Motor neuron (in vitro differentiated cells): ENCODE results near the gene GRIK2. TPM values are rescaled to one million over a fixed set of nuclear protein-coding genes. Genes with fewer than 3 reads are reported as not detected.

ENCODE experiments used
- ATAC-seq, 8 experiments: fragments of 200-7000 bp; cut with Tn5 transposase; replicated peaks in 6 of 8; 2 replicates each; pipeline ENCODE4 v1.8.0; 2021; ENCODE audit warnings: mild to moderate bottlenecking in 8 of 8, moderate library complexity in 8 of 8
- H3K27ac ChIP-seq, 2 donors: fragments of 250-450 bp; sonication (Bioruptor Pico); 2 replicates each; pipeline ENCODE4 v1.9.0; 2021; ENCODE audit warnings: antibody characterized with exemption in 2 of 2, mild to moderate bottlenecking in 2 of 2, moderate library complexity in 1 of 2
- H3K4me1 ChIP-seq, 2 donors: fragments of 250-450 bp; sonication (Bioruptor Pico); replicated peaks in 1 of 2; 2 replicates each; pipeline ENCODE4 v1.6.1; 2021; ENCODE audit warnings: antibody characterized with exemption in 2 of 2, mild to moderate bottlenecking in 2 of 2, moderate library complexity in 1 of 2
- H3K4me3 ChIP-seq, 5 donors: fragments of 250-450 bp; sonication (Bioruptor Pico); 2 replicates each; pipeline ENCODE4 v1.9.0; 2021; ENCODE audit warnings: antibody characterized with exemption in 5 of 5, mild to moderate bottlenecking in 5 of 5, moderate library complexity in 4 of 5
- WGBS, 10 experiments: fragments of 450-650 bp; shearing (Covaris generic); methylation state at CpG; one replicate each; pipeline ENCODE4 v1.0.0; 2022; 5-methylcytosine and 5-hydroxymethylcytosine counted together
- in situ Hi-C, 9 experiments: fragments of 400-800 bp; cut with MboI; loops; one replicate each; pipeline ENCODE4 v1.15.0; 2021; ENCODE audit warnings: low sequenced_read_pairs in 9 of 9, low pct_unique_long_range_greater_than_20kb in 2 of 9; ENCODE audit not compliant: unreplicated experiment in 9 of 9
- total RNA-seq, 8 experiments: library from RNA; unstranded; fragments of 300-600 nt; gene quantifications; 2 replicates each; pipeline versions ENCODE4 v1.2.3 to v1.2.4, GENCODE V29; 2022

Gene GRIK2
- total RNA-seq, 8 experiments from 2014 or later: 1.9 to 27.1 (median 10.6) TPM

DNA sequence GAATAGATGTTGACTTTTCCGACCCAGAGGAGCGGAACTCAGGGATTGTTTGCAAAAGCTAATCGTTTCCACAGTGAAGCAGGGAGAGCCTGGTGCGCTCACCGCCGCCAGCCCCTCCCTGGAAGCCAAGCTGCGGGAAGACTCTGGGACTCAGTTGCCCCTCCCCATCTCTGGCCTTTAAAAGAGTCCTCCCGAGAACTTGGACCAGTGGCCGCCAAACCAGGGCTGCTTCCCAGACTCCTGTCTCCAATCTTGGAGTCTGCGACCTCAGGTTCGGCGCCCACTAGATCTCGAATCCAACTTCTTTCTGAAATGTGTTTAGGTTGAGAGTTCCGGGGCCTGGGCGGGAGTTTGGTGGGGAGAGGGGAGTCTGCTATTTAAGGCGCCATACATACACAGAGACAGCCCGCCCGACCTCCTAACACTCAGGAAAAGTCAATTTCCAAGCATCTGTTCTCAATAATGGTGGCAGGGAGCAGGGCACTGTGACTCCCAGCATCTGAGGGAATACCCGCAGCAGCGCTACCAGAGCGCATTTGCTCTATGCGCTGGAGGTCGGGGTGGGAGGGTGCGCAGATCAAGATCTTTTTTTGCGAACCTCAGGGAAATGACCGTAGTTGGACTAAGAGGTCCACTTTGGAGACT is 800 bp upstream of the GRIK2 start:
- 0 to 25% (median 4%) methylated on average over 3 to 13 of the region's 26 CpGs; no CpG with 5 or more reads in 2 of the 10 experiments for WGBS, 10 experiments
- in situ Hi-C loops: no loop called here
- Histone ChIP-seq H3K4me1 (peaks cover 0 to 2% of the 10 kb centered on the region in 2 donors), H3K4me3 (peak overlapping the region; percentile 44 to 68 (median 59)), H3K27ac (no peak overlapping the region)
- peak in 6 of 8 experiments; percentile 3 to 39 (median 36) for ATAC-seq

DNA sequence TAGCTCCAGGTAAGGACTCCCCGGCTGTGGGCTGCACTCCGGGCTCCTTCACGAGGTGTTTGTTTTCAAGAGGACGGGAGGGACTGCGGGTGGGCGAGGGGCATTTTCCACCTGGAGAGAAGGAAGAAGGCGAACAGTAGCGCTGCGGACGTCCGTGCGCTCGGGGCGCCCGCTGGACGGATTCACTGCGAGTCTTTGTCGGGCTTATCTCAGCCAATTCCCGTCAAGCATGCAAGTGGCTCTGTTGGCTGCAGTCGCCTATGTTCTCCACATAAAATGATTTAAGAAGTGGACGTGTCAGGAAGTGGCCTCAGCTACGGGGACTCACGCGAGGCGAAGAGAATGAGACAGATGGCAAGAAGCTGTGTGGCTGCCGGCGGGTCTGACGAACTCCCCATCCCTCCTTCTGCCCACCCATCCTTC is 332 bp downstream of the GRIK2 start:
- Histone ChIP-seq H3K4me1 (peaks cover 0 to 2% of the 10 kb centered on the region in 2 donors), H3K27ac (peak overlapping the region; percentile 34 to 43), H3K4me3 (peak overlapping the region; percentile 44 to 68 (median 59))
- peak; percentile 30 to 69 (median 56) for ATAC-seq
- 0 to 2% (median 0%) methylated on average over 1 to 7 of the region's 28 CpGs; no CpG with 5 or more reads in 5 of the 10 experiments for WGBS, 10 experiments
- in situ Hi-C loops: no loop called here

GRCh38 chr6:101394936-101395335 is 1.4 kb downstream of the GRIK2 start:
- peak overlapping the region in 4 of 5 donors; percentile 11 to 68 (median 52) for H3K4me3 ChIP-seq
- in situ Hi-C loops: no loop called here
- no peak for ATAC-seq
- no peak overlapping the region for H3K27ac ChIP-seq
- peaks cover 2% of the 10 kb centered on the region in 2 donors for H3K4me1 ChIP-seq

DNA sequence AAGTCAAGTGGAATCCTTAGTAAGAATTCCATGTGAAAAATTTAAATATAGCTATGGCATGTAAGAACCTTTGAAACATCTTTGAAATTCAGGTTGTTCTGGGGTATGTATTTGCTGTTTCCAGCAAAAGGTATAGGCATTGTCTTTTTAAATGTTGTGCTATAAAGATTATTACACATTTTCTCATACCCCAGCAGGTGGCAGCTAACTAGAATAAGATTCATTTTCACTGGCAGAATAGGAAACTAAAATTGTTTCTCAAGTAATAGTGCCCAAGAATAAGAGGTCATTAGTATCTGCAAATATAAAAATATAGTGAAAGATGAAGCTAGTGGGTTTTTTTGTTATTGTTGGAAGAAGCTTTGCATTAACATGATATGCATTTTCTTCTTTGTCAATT is 1.8 kb downstream of the GRIK2 start:
- Histone ChIP-seq H3K27ac (no peak overlapping the region), H3K4me1 (peaks cover 2 to 5% of the 10 kb centered on the region in 2 donors), H3K4me3 (peak overlapping the region in 4 of 5 donors; percentile 11 to 68 (median 52))
- no peak for ATAC-seq
- in situ Hi-C loops: no loop called here

GRCh38 chr6:101396548-101397173 is 3.2 kb downstream of the GRIK2 start:
- WGBS, 10 experiments: 0 to 22% (median 8%) methylated on average over 1 to 3 of the region's 3 CpGs; no CpG with 5 or more reads in 1 of the 10 experiments

GRCh38 chr6:101397199-101397598 is 3.7 kb downstream of the GRIK2 start:
- WGBS, 10 experiments: 0 to 30% (median 7%) methylated on average over 1 to 4 of the region's 4 CpGs
- ATAC-seq: no peak
- H3K4me3 ChIP-seq: peak overlapping the region in 3 of 5 donors; percentile 4 to 14 (median 10)
- H3K27ac ChIP-seq: no peak overlapping the region
- H3K4me1 ChIP-seq: peaks cover 6 to 16% of the 10 kb centered on the region in 2 donors
- in situ Hi-C loops: no loop called here

More at GRCh38 chr6:101396548-101397173, 3.2 kb downstream of the GRIK2 start:
- H3K4me3 ChIP-seq: peak overlapping the region in 3 of 5 donors; percentile 4 to 44 (median 6)
- ATAC-seq: no peak
- in situ Hi-C loops: no loop called here
- H3K27ac ChIP-seq: no peak overlapping the region
- peaks cover 8 to 16% of the 10 kb centered on the region in 2 donors for H3K4me1 ChIP-seq

- in situ Hi-C loops: no loop called here
- Histone ChIP-seq H3K27ac (peak overlapping the region in 1 of 2 donors; percentile 32), H3K4me1 (peaks cover 17 to 20% of the 10 kb centered on the region in 2 donors), H3K4me3 (peak overlapping the region in 3 of 5 donors; percentile 42 to 47 (median 45))
- 0 to 99% (median 37%) methylated on average over 1 to 24 of the region's 43 CpGs for WGBS, 10 experiments
- ATAC-seq: peak in 1 of 8 experiments; percentile 4
These were observed 5.5 kb downstream of the GRIK2 start for GRCh38 chr6:101398716-101399615.

DNA sequence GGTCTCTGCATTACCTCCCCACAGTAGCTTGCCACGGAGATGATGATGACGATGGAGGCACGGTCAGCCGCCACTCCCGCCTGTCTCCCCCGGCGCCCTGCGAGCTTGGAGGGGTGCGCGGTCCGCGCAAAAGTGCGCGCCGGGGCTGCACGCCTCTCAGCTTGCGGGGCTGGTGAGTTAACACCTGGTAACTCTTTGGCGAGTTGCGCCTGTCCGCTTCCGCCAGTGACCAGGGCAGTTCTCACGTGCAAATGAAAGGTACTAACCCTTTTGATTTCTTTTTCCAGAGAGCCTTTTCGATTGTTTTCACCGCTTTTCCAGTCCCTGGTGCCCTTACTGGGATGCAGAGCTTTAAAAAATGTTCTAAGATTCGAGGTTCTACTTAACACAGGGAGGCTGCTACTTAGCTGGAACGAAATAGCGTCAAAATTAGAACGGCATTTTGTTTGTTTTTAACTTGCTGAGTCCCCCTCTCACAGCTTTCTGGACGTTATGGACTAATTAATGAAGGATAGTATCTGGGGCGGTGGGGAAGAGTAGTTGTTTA is 6.2 kb downstream of the GRIK2 start:
- Histone ChIP-seq H3K4me3 (peak overlapping the region in 3 of 5 donors; percentile 42 to 47 (median 45)), H3K4me1 (peaks cover 17 to 20% of the 10 kb centered on the region in 2 donors), H3K27ac (no peak overlapping the region)
- in situ Hi-C loops: no loop called here
- WGBS, 10 experiments: 15 to 94% (median 81%) methylated on average over 7 to 24 of the region's 30 CpGs; no CpG with 5 or more reads in 3 of the 10 experiments
- no peak for ATAC-seq

GRCh38 chr6:101400326-101401135 is 7.0 kb downstream of the GRIK2 start:
- Histone ChIP-seq H3K27ac (no peak overlapping the region), H3K4me1 (peaks cover 17 to 23% of the 10 kb centered on the region in 2 donors), H3K4me3 (peak overlapping the region in 3 of 5 donors; percentile 42 to 47 (median 45))
- WGBS, 10 experiments: 30 to 96% (median 63%) methylated on average over 1 to 10 of the region's 10 CpGs; no CpG with 5 or more reads in 1 of the 10 experiments
- no peak for ATAC-seq
- in situ Hi-C loops: no loop called here

- in situ Hi-C loops: no loop called here
- no peak overlapping the region for H3K27ac ChIP-seq
- H3K4me3 ChIP-seq: peak overlapping the region in 3 of 5 donors; percentile 35 to 47 (median 45)
- no peak for ATAC-seq
- WGBS, 10 experiments: 57 to 100% (median 81%) methylated on average over 1 to 10 of the region's 10 CpGs; no CpG with 5 or more reads in 2 of the 10 experiments
- H3K4me1 ChIP-seq: peaks cover 17 to 23% of the 10 kb centered on the region in 2 donors
These were observed 7.7 kb downstream of the GRIK2 start for GRCh38 chr6:101401171-101401570.

- H3K27ac ChIP-seq: peak overlapping the region; percentile 0 to 13
- peak overlapping the region; percentile 20 to 47 (median 35) for H3K4me3 ChIP-seq
- in situ Hi-C loops: no loop called here
- ATAC-seq: peak; percentile 70 to 90 (median 82)
- H3K4me1 ChIP-seq: peaks cover 17 to 23% of the 10 kb centered on the region in 2 donors
- WGBS, 10 experiments: 0 to 20% (median 5%) methylated on average over 1 to 6 of the region's 50 CpGs; no CpG with 5 or more reads in 4 of the 10 experiments
These were observed 8.5 kb downstream of the GRIK2 start for GRCh38 chr6:101401792-101402621.
